Activated naive CD4-positive, alpha-beta T cell treated with anti-CD3 and anti-CD28 coated beads, Interleukin-2, amount 50 U/mL, for 72 hours (primary cell): ENCODE results near the gene CROCC2. TPM values are rescaled to one million over a fixed set of nuclear protein-coding genes. Genes with fewer than 3 reads are reported as not detected.

Source experiments
- ATAC-seq, 2 donors: fragments of 150-1000 bp; cut with Tn5 transposase; 2 replicates each; pipeline ENCODE4 v1.10.0; 2021; ENCODE audit warnings: mild to moderate bottlenecking in 2 of 2, moderate library complexity in 2 of 2
- DNase-seq, 2 donors: peaks; one replicate each; pipeline ENCODE4 v3.0.0; 2021 to 2022; ENCODE audit warnings: low spot score in 2 of 2
- H3K27ac Mint-ChIP-seq, 2 donors: one replicate each; pipeline ENCODE4 v1.8.0; 2022; ENCODE audit warnings: mild to moderate bottlenecking in 2 of 2, mixed read lengths in 2 of 2
- H3K36me3 Mint-ChIP-seq, 2 donors: one replicate each; pipeline ENCODE4 v1.8.0; 2022; ENCODE audit warnings: mixed read lengths in 2 of 2
- H3K9me3 Mint-ChIP-seq, 2 donors: one replicate each; pipeline ENCODE4 v1.8.0; 2022; ENCODE audit warnings: mixed read lengths in 2 of 2
- total RNA-seq, 2 donors: library from RNA; stranded (reverse); gene quantifications; one replicate each; pipeline ENCODE4 v1.2.3, GENCODE V29; 2022

Gene CROCC2
- total RNA-seq, 2 donors from 2014 or later = not detected

DNA sequence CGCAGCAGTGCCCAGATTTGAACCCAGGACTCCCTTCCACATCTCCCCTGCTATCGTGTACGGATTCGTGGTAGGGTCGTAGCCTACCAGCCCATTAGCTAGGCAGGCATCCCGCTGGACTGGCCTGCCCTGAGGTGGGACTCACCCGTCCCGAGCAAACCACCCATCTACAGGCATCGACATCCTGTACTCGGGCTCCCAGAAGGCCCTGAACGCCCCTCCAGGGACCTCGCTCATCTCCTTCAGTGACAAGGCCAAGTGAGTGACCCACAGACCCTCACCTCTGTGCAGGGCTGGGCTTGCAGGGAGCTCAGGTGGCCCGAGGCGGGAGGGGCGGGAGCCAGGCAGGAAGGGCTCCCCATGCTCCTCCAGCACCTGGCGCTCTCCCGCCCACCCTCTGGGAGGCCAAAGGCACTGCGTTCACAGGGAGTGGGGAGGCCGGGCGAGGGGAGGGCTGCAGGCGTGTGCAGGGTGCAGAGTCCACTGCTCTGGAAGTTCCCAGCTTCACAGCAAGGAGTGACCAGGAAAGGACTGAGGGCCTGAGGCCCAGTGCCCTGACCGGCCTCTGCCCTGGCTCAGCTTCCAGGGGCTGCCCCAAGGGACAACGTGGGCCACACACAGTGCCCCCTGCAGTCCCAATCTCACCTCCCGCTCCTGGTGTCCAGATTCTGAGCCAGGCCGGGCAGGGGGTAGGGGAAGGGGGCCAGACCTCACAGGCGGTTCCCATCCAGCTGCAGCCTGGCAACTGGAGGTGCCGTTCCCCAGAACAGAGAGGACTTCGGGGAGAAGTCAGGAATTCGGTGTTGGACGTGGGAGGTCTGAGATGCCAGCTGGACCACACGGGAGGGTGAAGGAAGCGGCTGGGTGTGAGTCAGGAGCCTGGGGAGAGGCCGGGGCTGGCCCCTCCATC, 32.1 kb upstream of the CROCC2 start:
- DNase-seq (peak in 1 of 2 donors; percentile 47), ATAC-seq (no peak)
- Mint-ChIP-seq H3K36me3 (no peaks in the 10 kb centered on the region), H3K27ac (no peak overlapping the region), H3K9me3 (no peaks in the 10 kb centered on the region)

DNA sequence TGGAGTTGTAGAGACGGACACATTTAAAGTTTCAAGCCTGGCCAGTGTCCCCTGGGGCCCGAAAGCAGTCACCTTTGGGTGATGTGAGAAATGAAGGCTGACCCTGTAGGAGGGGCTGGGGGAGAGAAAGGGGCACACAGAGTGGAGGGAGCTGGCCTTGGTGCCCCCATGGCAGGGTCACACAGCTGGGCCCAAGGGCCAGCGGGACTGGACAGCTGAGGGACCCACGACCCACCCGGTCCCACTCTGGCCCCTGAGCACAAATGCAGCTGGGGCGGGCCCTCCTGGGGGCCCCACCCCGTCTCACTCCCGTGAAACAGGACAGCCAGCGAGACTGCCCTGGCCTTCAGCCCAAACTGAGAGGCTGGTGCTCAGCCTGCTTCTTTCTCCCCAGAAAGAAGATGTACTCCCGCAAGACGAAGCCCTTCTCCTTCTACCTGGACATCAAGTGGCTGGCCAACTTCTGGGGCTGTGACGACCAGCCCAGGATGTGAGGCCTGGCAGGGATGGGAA, 31.4 kb upstream of the CROCC2 start:
- DNase-seq = peak in 1 of 2 donors; percentile 34
- no peak for ATAC-seq
- H3K27ac Mint-ChIP-seq = no peak overlapping the region
- H3K9me3 Mint-ChIP-seq = no peaks in the 10 kb centered on the region
- H3K36me3 Mint-ChIP-seq = no peaks in the 10 kb centered on the region

- DNase-seq = peak in 1 of 2 donors; percentile 53
- H3K36me3 Mint-ChIP-seq = no peaks in the 10 kb centered on the region
- no peak overlapping the region for H3K27ac Mint-ChIP-seq
- no peak for ATAC-seq
- no peaks in the 10 kb centered on the region for H3K9me3 Mint-ChIP-seq
Measured at GRCh38 chr2:240875228-240876034, 30.7 kb upstream of the CROCC2 start.

DNA sequence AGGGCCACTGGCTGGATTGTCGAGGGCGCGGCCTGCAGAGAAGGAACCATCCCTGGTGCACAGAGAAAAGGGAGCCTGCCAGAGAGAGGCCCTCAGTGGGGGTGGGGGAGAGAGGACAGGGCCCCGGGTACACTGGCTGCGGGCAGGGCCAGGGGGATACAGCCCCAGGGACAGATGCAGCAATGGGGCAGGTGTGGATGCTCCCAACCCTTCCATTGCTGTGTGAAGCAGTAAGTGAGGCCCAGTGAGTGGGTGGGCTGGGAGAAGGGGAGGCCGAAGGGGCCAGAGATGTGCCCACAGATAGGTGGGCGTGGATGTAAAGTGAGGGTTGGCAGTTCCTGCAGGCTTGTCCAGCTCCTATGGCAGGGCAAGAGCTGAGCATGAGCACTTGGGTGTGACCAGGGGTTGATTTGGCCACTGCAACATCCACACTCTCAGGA, 30.1 kb upstream of the CROCC2 start:
- Mint-ChIP-seq H3K36me3 (no peaks in the 10 kb centered on the region), H3K27ac (no peak overlapping the region), H3K9me3 (no peaks in the 10 kb centered on the region)
- ATAC-seq (no peak), DNase-seq (no peak)

DNA sequence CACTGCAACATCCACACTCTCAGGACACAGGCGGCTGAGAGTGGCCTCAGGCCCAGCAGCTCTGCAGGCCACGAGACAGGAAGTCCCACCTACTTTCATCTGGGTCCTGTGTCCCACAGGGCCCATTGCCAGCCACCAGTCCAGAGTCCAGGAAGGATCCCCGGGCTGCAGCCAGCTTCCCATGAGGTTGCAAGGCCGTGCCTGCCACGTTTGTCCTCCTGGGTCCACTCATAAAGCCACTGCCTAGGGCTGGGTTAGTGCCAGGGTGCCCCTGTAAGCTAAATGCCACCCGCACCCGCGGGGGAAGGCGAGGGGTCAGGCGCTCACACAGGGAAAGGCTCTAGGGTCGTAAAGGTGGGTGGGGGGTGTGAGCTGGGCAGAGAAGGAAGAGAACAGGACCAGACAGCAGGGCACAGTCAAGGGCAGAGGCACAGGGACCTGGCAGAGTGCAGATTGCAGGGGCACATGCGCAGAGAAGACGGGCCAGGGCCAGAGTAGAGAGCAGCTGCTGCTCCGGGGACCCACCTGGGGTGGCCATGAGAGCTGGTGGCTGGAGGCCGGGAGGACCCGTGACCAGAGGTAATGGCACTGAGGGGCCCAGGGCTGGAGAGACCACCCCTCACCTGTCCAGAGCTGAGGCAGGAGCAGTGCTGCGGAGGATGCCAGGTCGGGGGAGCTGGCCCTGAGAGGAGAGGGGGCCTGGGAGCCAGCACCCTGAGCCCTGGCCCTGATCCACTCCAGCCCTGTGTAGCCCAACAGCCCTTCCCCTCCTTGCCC, 29.5 kb upstream of the CROCC2 start:
- H3K36me3 Mint-ChIP-seq = no peaks in the 10 kb centered on the region
- H3K27ac Mint-ChIP-seq = no peak overlapping the region
- ATAC-seq (no peak), DNase-seq (no peak)
- H3K9me3 Mint-ChIP-seq = no peaks in the 10 kb centered on the region

DNA sequence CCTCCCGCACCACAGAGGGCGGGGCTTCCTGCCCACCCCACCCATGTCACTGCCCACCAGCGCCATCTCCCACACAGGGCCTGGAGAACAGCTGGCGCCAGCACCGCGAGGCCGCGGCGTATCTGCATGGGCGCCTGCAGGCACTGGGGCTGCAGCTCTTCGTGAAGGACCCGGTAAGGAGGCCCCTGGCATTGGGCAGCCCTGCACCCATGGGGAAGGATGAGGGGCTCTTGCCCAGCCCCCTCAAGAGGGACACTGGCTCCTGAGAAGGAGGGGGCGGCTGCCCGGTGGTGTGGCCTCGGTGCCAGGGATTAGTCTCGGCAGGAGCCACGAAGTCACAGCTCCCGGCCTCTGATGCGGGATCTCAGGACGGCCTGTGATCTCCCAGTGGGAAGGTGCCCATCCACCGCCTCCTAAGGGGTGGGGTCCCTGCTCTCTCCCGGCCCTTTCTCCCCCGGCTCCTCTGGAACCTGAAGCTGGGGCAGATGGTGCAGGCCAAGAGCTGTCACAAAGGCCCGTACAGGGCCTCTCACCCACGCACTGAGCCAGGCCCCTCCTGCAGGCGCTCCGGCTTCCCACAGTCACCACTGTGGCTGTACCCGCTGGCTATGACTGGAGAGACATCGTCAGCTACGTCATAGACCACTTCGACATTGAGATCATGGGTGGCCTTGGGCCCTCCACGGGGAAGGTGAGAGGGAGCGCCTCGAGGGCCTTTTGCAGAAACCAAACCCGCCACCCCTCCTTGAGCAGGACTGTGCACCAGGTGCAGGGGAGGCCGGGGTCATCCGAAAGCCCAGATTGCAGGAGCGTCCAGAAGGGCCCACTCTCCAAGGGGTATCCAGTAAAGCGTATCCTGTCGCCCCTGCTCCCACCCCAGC, 28.4 kb upstream of the CROCC2 start:
- ATAC-seq (no peak), DNase-seq (no peak)
- Mint-ChIP-seq H3K27ac (no peak overlapping the region), H3K9me3 (no peaks in the 10 kb centered on the region), H3K36me3 (no peaks in the 10 kb centered on the region)

DNA sequence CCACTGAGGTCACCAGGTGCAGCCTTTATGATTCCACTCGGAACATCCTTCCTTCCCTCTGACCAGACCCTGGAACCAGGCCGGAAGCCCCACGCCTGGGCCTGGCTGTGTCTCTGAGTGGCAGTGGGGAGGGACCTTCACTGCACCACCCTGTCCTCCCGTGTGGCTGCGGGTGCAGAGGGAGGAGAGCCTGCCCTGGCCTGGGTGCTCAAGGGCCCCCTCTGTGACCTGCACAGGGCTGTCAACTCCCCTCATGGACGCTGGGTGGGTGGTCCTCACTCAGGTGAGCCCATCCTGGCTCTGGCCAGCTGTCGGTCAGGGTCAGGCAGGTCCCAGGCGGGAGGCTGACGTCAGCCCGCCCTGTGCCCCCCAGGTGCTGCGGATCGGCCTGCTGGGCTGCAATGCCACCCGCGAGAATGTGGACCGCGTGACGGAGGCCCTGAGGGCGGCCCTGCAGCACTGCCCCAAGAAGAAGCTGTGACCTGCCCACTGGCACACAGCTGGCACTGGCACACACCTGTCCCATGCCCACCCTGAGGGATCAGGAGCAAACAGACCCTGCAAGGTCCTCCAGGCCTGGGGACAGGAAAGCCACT, 27.7 kb upstream of the CROCC2 start:
- no peaks in the 10 kb centered on the region for H3K9me3 Mint-ChIP-seq
- no peak for ATAC-seq
- H3K27ac Mint-ChIP-seq = no peak overlapping the region
- DNase-seq = no peak
- no peaks in the 10 kb centered on the region for H3K36me3 Mint-ChIP-seq

DNA sequence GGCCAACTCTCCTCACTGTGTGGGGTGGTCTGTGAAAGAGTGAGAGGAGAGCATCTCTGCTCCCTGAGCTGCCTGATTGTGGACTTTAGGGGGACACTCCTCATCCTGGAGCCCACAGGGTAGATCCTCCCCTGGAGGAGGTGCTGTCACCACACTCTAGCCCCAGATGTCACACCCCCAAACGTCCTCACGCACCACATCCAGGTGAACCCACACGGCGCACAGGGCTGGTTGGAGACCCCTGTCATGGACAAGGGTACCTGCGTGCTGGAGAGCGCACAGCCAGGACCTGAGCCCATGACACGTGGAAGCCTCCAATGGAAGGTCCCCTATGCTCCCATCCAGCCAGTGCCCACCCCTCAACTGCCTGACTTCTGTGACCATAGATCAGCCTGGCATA, 27.0 kb upstream of the CROCC2 start:
- DNase-seq = no peak
- Mint-ChIP-seq H3K36me3 (no peaks in the 10 kb centered on the region), H3K9me3 (no peaks in the 10 kb centered on the region), H3K27ac (no peak overlapping the region)
- ATAC-seq = no peak

- Mint-ChIP-seq H3K36me3 (no peaks in the 10 kb centered on the region), H3K27ac (no peak overlapping the region), H3K9me3 (no peaks in the 10 kb centered on the region)
- ATAC-seq = no peak
- DNase-seq = no peak
Measured at GRCh38 chr2:240881913-240882312, 24.2 kb upstream of the CROCC2 start.

DNA sequence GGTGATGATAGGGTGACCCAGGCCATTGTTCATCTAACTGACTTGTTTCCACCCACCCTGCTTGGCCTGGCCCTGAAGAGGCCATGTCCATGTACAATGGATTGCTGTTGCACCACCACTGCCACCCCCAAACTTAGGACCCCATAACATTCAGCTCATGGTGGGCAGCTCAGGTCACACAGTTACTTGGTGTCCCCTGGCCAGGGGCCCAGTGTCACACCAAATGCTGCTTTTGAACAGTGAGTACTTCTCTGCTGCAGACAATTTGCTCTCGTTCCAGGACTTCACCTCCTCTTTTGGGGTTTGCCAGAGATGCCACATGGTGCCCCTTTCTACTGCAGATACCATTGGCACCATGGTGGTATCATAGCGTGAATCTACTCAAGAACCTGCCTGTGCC, 21.9 kb upstream of the CROCC2 start:
- Mint-ChIP-seq H3K9me3 (no peaks in the 10 kb centered on the region), H3K27ac (no peak overlapping the region), H3K36me3 (no peaks in the 10 kb centered on the region)
- no peak for ATAC-seq
- DNase-seq = no peak

- DNase-seq = no peak
- Mint-ChIP-seq H3K27ac (no peak overlapping the region), H3K36me3 (no peaks in the 10 kb centered on the region), H3K9me3 (no peaks in the 10 kb centered on the region)
- ATAC-seq = no peak
Measured at GRCh38 chr2:240884745-240885144, 21.4 kb upstream of the CROCC2 start.

DNA sequence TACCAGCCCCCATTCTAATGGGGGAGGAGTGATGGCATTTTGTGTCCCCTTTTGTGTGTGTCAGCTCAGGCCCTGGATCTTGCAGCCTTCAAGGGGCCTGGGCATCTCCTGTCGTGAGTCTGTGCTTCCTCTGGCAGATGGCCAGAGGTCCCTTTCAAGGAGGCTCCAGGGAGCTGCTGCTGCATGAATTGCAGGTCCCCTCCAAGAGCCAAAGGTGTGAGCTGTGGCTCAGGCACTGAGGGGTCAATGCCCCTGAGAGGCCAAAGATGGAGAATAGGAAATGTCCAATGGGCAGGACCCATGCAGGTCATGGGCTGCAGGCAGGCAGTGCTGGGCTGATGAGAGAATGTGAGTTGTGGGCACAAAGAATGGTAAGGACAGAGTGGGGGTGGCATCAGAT, 20.6 kb upstream of the CROCC2 start:
- Mint-ChIP-seq H3K9me3 (no peaks in the 10 kb centered on the region), H3K36me3 (no peaks in the 10 kb centered on the region), H3K27ac (no peak overlapping the region)
- no peak for DNase-seq
- ATAC-seq = no peak

DNA sequence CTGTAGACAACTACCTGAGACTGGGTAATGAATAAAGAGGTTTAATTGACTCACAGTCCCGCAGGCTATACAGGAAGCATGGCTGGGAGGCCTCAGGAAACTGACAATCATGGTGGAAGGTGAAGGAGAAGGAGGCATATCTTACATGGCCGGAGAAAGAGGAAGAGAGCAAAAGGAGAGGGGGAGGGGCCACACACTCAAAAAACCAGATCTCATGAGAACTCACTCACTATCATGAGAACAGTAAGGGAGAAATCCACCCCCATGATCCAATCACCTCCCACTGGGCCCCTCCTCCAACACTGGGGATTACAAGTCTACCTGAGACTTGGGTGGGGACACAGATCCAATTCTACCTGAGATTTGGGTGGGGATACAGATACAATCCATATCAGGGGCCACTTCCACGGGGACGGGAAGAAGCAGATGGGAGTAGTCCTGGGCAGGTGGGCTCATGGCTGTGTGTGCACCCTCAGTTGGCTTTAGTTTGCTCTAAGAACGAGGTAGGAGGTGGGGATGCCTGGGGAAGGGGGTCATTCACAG, 20.0 kb upstream of the CROCC2 start:
- ATAC-seq = no peak
- H3K9me3 Mint-ChIP-seq = no peaks in the 10 kb centered on the region
- no peak overlapping the region for H3K27ac Mint-ChIP-seq
- no peak for DNase-seq
- H3K36me3 Mint-ChIP-seq = no peaks in the 10 kb centered on the region

DNA sequence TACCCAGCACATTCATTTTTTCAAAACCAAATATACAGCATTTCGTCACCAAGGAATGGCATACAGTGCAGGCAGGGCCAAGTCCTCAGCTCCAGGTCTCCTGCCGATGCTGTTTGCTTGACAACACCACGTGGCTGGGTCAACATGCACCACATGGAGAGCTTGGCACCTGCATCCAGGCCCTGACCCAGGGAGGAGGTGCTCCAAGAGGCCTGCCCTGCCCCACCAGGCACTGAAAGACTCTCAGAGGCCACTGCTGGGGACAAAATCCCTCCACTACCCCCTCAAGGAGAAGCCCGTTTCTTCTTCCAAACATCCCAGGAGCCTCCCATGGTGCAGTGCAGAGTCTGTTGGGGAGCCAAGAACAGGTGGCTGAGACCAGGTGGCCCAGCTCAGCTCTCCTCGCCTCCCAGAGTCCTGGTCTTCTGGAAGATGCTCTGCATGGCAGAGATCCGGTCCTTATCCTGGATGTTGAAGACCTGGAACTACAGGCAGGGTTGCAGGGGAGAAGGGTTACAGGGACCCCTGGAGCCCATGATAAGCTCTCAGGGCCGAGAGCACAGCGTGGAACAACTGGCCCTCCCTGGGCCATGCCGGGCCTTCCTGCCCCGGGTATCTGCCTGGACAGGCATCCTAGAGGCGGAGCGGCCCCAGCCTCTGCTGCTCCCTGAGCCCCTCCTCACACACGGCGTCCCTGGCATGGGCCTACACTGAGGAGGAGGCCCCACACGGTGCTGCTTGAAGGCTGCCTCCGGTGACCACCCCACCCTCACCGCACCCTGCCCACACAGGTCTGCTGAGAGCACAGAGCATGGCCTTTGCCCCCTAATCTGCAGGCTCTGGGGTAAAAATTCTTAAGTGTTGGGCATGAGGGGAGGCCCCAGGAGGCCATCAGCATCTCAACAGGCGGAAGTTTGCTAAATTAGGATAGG, 19.2 kb upstream of the CROCC2 start:
- no peak overlapping the region for H3K27ac Mint-ChIP-seq
- ATAC-seq (no peak), DNase-seq (no peak)
- no peaks in the 10 kb centered on the region for H3K9me3 Mint-ChIP-seq
- H3K36me3 Mint-ChIP-seq = no peaks in the 10 kb centered on the region
